GM18951 (cell line): ENCODE data around the gene OPRM1.

ENCODE experiments used
- POLR2A ChIP-seq: IDR thresholded peaks from 4 replicates; pipeline ENCODE4 v1.6.1; 2011; ENCODE audit warnings: mild to moderate bottlenecking; ENCODE audit not compliant: insufficient read length, insufficient read depth; ENCODE audit errors: extremely low read depth
- in situ Hi-C: fragments of 300-500 bp; cut with MboI; formaldehyde crosslinking; loops from one replicate; pipeline ENCODE4 v1.12.0; 2022; ENCODE audit warnings: low sequenced_read_pairs, mixed read lengths, inconsistent platforms; ENCODE audit not compliant: unreplicated experiment

Gene OPRM1

GRCh38 chr6:154276810-154277628, 238.0 kb downstream of the OPRM1 start:
- no peak for TF ChIP-seq POLR2A
- in situ Hi-C loops, result loop anchor here (10.0 kb wide), 1 partner anchor 122 kb away; no protein-coding TSS in a partner anchor

GRCh38 chr6:154277629-154278017, 238.6 kb downstream of the OPRM1 start:
- in situ Hi-C loops, result loop anchor here (10.0 kb wide), 1 partner anchor 123 kb away; no protein-coding TSS in a partner anchor
- TF ChIP-seq POLR2A, result no peak

- no peak for TF ChIP-seq POLR2A
- in situ Hi-C loops, result no loop called here
Measured at GRCh38 chr6:154280521-154280920, 241.5 kb downstream of the OPRM1 start.

- in situ Hi-C loops, result no loop called here
- no peak for TF ChIP-seq POLR2A
Measured at GRCh38 chr6:154284313-154284853, 245.3 kb downstream of the OPRM1 start.

GRCh38 chr6:154285826-154286225, 246.8 kb downstream of the OPRM1 start:
- no peak for TF ChIP-seq POLR2A
- in situ Hi-C loops, result no loop called here

GRCh38 chr6:154289818-154290508, 250.9 kb downstream of the OPRM1 start:
- in situ Hi-C loops, result no loop called here
- no peak for TF ChIP-seq POLR2A

GRCh38 chr6:154292066-154292465, 253.0 kb downstream of the OPRM1 start:
- in situ Hi-C loops, result no loop called here
- no peak for TF ChIP-seq POLR2A

GRCh38 chr6:154292855-154293519, 253.9 kb downstream of the OPRM1 start:
- no peak for TF ChIP-seq POLR2A
- in situ Hi-C loops, result no loop called here

GRCh38 chr6:154295733-154296132, 256.7 kb downstream of the OPRM1 start:
- in situ Hi-C loops, result no loop called here
- no peak for TF ChIP-seq POLR2A
